HEK293T (cell line): ENCODE measurements around the gene SIPA1L3.

Source experiments
- ARNT ChIP-seq: fragments of 450-650 bp; IDR thresholded peaks from 2 replicates; pipeline ENCODE4 v1.6.1; 2017; ENCODE audit warnings: mild to moderate bottlenecking
- ELF4 ChIP-seq: fragments of 450-650 bp; IDR thresholded peaks from 2 replicates; pipeline ENCODE4 v1.6.1; 2017; ENCODE audit warnings: antibody characterized with exemption
- FOXK2 ChIP-seq: fragments of 450-650 bp; IDR thresholded peaks from 2 replicates; pipeline ENCODE4 v1.6.1; 2016; ENCODE audit warnings: mild to moderate bottlenecking
- NFRKB ChIP-seq: fragments of 450-650 bp; IDR thresholded peaks from 2 replicates; pipeline ENCODE4 v1.6.1; 2016; ENCODE audit warnings: mild to moderate bottlenecking, moderate library complexity
- SP1 ChIP-seq: fragments of 450-650 bp; IDR thresholded peaks from 2 replicates; pipeline ENCODE4 v1.6.1; 2017

DNA sequence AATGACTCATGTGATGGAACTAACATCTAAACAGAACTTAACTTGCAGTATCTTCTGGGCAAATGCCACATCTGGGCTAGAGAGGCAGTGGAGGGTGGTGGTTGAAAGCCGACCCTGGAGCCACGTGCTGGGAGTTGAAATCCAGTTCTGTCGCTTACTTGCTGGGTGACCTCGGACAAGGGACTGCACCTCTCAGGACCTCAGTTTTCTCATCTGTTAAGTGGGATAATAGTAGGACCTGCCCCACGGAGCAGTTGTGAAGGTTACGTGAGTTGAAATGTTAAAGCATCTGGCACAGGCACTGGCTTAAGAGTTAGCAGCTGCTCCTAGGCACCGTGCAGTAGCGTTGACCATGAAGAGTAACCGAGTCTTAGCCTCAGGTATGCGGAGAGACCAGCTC, 76.1 kb downstream of the SIPA1L3 start:
- no peak for TF ChIP-seq NFRKB
- TF ChIP-seq FOXK2, result no peak
- no peak for TF ChIP-seq ELF4
- TF ChIP-seq ARNT, result no peak
- no peak for TF ChIP-seq SP1
